Hepatocyte (in vitro differentiated cells): Measurements from ENCODE around the gene FGF9. TPM values are rescaled to one million over a fixed set of nuclear protein-coding genes. Genes with fewer than 3 reads are reported as not detected.

Experiments used
- DNase-seq: peaks from one replicate; pipeline ENCODE4 v3.0.0-alpha.2; 2016; ENCODE audit warnings: low spot score
- H2AFZ ChIP-seq: fragments of 200-600 bp; sonication (generic); 2 replicates; pipeline ENCODE4 v1.6.0; 2016; ENCODE audit warnings: antibody characterized with exemption, mild to moderate bottlenecking
- H3K27ac ChIP-seq: fragments of 200-600 bp; sonication (generic); 2 replicates; pipeline ENCODE4 v1.5.1; 2016; ENCODE audit warnings: mild to moderate bottlenecking
- H3K27me3 ChIP-seq: fragments of 200-600 bp; sonication (generic); 2 replicates; pipeline ENCODE4 v1.6.1; 2016
- H3K36me3 ChIP-seq: fragments of 200-600 bp; sonication (generic); replicated peaks from 2 replicates; pipeline ENCODE4 v1.5.1; 2016; ENCODE audit warnings: low read depth; ENCODE audit not compliant: insufficient read depth
- H3K4me1 ChIP-seq: fragments of 200-600 bp; sonication (generic); 2 replicates; pipeline ENCODE4 v1.5.1; 2016; ENCODE audit warnings: mild to moderate bottlenecking, moderate library complexity; ENCODE audit not compliant: insufficient read depth
- H3K4me2 ChIP-seq: fragments of 200-600 bp; sonication (generic); 2 replicates; pipeline ENCODE4 v1.6.0; 2016
- H3K4me3 ChIP-seq: fragments of 200-600 bp; sonication (generic); 2 replicates; pipeline ENCODE4 v1.5.1; 2016; ENCODE audit warnings: mild to moderate bottlenecking
- H3K79me2 ChIP-seq: fragments of 200-600 bp; sonication (generic); 2 replicates; pipeline ENCODE4 v1.6.0; 2017; ENCODE audit warnings: mild to moderate bottlenecking
- H3K9me2 ChIP-seq: fragments of 200-600 bp; sonication (generic); replicated peaks from 2 replicates; pipeline ENCODE4 v1.6.0; 2017; ENCODE audit warnings: mild to moderate bottlenecking; ENCODE audit not compliant: insufficient read depth
- H3K9me3 ChIP-seq: fragments of 200-600 bp; sonication (generic); 2 replicates; pipeline ENCODE4 v1.5.1; 2016; ENCODE audit warnings: low read depth, mild to moderate bottlenecking
- H4K20me1 ChIP-seq: fragments of 200-600 bp; sonication (generic); 2 replicates; pipeline ENCODE4 v1.6.0; 2016; ENCODE audit warnings: mild to moderate bottlenecking; ENCODE audit not compliant: insufficient read depth, poor library complexity, severe bottlenecking
- EZH2 ChIP-seq: fragments of 200-600 bp; sonication (generic); IDR thresholded peaks from 2 replicates; pipeline ENCODE4 v1.6.1; 2016; ENCODE audit warnings: antibody characterized with exemption, mild to moderate bottlenecking, borderline replicate concordance
- EZH2phosphoT487 ChIP-seq: fragments of 200-600 bp; sonication (generic); IDR thresholded peaks from one replicate; pipeline ENCODE4 v1.6.1; 2018; ENCODE audit warnings: antibody characterized with exemption, mild to moderate bottlenecking, low read depth, moderate library complexity; ENCODE audit not compliant: unreplicated experiment, severe bottlenecking
- WGBS: methylation state at CpG from one replicate; pipeline ENCODE4 v1.1.6; 2016; ENCODE audit warnings: low lambda C conversion rate; ENCODE audit errors: missing lambda C conversion rate; 5-methylcytosine and 5-hydroxymethylcytosine counted together
- polyA plus RNA-seq: library from polyadenylated mRNA; unstranded; fragments of >200 nt; fragmentation: Nextera tagmentation; extraction: Ambion mirVana; gene quantifications from 2 replicates; pipeline ENCODE4 v1.2.1, GENCODE V29; 2016
- total RNA-seq: library from RNA; depleted of rRNA; stranded (reverse); fragments of >200 nt; gene quantifications from 2 replicates; pipeline ENCODE4 v1.2.3, GENCODE V29; 2014
- TF ChIP-seq, protein P1 (sequence below): fragments of 200-600 bp; sonication (generic); IDR thresholded peaks from 2 replicates; pipeline ENCODE4 v1.5.1; 2016; ENCODE audit warnings: antibody characterized with exemption, mild to moderate bottlenecking; ENCODE audit not compliant: poor library complexity

FGF9 gene
- total and polyA plus RNA-seq, 2 experiments from 2014 or later = 1.6 to 2.0 TPM

DNA sequence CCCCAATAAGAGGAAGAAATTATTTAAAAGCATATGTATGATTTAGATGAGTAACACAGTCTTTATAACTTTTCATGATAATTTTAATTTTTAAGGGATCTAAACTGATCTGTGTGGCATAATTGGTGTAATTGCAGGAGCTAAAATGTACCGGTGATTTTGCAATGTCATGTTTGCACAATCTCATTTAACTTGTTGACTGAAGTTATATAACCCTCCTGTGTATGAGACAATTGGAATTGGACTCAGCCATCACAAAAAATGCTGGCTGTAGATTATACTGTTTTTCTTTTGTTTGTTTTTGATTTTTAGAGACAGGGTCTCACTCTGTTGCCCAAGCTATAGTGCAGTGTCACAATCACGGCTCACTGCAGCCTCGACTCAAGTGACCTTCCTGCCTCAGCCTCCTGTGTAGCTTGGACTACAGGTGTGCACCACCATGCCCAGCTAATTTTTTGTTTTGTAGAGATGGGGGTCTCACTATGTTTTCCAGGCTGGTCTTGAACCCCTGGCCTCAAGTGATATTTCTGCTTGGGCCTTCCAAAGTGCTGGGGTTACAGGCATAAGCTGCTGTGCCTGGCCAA is 26.1 kb downstream of the FGF9 start:
- no peak for DNase-seq
- 66% methylated on average over 3 of the region's 3 CpGs for WGBS
- Histone ChIP-seq H3K4me1 (no peaks in the 10 kb centered on the region), H3K4me2 (no peak overlapping the region), H3K79me2 (no peaks in the 10 kb centered on the region), H3K27ac (no peak overlapping the region), H3K9me3 (no peaks in the 10 kb centered on the region), H3K36me3 (no peaks in the 10 kb centered on the region), H3K9me2 (no peaks in the 10 kb centered on the region), H3K4me3 (no peak overlapping the region), H4K20me1 (no peaks in the 10 kb centered on the region), H3K27me3 (no peaks in the 10 kb centered on the region), H2AFZ (no peak overlapping the region)
- no peak for TF ChIP-seq EZH2
- TF ChIP-seq, protein P1, sequence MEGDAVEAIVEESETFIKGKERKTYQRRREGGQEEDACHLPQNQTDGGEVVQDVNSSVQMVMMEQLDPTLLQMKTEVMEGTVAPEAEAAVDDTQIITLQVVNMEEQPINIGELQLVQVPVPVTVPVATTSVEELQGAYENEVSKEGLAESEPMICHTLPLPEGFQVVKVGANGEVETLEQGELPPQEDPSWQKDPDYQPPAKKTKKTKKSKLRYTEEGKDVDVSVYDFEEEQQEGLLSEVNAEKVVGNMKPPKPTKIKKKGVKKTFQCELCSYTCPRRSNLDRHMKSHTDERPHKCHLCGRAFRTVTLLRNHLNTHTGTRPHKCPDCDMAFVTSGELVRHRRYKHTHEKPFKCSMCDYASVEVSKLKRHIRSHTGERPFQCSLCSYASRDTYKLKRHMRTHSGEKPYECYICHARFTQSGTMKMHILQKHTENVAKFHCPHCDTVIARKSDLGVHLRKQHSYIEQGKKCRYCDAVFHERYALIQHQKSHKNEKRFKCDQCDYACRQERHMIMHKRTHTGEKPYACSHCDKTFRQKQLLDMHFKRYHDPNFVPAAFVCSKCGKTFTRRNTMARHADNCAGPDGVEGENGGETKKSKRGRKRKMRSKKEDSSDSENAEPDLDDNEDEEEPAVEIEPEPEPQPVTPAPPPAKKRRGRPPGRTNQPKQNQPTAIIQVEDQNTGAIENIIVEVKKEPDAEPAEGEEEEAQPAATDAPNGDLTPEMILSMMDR = no peak
- TF ChIP-seq EZH2phosphoT487 = no peak

DNA sequence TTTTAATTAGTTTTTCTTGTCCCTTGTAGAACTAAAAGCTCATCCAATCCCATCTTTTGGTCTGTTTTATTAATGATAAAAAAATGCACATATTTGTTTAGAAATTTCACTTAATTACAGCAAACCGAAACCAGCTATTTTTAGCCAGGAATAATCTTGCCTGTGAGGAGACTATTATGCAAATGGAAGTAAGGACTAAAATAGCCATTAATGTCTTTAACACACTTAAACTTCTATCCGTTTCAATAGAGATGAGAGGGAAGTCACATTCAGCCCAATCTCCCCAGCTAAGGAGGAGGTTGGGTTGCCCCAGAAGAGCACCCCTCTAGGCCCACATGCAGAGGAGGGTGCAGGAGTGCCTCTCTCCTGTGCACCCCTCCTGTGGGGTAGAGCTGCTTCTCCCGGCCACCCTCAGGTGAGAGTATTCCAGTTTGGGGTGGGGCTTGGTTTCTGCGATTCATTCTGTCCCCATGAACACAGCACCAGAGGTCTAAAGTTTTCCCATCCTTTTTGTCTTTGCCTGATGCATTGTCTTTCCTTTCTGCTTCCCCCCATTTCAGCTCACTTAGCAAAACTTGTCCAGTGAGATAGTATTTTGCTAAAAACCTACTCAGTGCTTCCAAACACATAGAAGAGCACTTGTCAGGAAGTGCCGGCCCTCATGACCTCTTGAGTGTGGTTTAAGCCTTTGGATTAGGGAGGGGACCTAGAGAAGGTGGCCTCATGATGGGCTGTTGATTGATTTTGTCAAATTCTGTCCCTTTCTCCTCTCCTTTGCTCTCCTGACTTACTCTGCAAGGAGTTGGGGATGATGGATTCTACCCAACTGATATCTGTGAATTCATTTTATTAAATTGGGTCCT is 28.2 kb downstream of the FGF9 start:
- no peak overlapping the region for H3K4me2 ChIP-seq
- H3K9me2 ChIP-seq = no peaks in the 10 kb centered on the region
- no peaks in the 10 kb centered on the region for H3K27me3 ChIP-seq
- no peak overlapping the region for H2AFZ ChIP-seq
- no peak overlapping the region for H3K27ac ChIP-seq
- TF ChIP-seq, protein P1 = no peak
- TF ChIP-seq EZH2 = no peak
- TF ChIP-seq EZH2phosphoT487 = no peak
- no peak overlapping the region for H3K4me3 ChIP-seq
- H3K79me2 ChIP-seq = no peaks in the 10 kb centered on the region
- H3K36me3 ChIP-seq = no peaks in the 10 kb centered on the region
- H3K4me1 ChIP-seq = no peaks in the 10 kb centered on the region
- no peak for DNase-seq
- no peaks in the 10 kb centered on the region for H4K20me1 ChIP-seq
- 77% methylated on average over 5 of the region's 5 CpGs for WGBS
- no peaks in the 10 kb centered on the region for H3K9me3 ChIP-seq

DNA sequence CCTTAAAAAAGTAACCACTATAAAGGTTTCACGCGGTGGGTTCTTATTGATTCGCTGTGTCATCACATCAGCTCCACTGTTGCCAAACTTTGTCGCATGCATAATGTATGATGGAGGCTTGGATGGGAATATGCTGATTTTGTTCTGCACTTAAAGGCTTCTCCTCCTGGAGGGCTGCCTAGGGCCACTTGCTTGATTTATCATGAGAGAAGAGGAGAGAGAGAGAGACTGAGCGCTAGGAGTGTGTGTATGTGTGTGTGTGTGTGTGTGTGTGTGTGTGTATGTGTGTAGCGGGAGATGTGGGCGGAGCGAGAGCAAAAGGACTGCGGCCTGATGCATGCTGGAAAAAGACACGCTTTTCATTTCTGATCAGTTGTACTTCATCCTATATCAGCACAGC is 30.6 kb downstream of the FGF9 start:
- WGBS = 98% methylated on average over 7 of the region's 10 CpGs
- Histone ChIP-seq H4K20me1 (no peaks in the 10 kb centered on the region), H3K9me3 (no peaks in the 10 kb centered on the region), H3K4me1 (no peaks in the 10 kb centered on the region), H2AFZ (no peak overlapping the region), H3K36me3 (no peaks in the 10 kb centered on the region), H3K9me2 (no peaks in the 10 kb centered on the region), H3K4me3 (no peak overlapping the region), H3K27ac (no peak overlapping the region), H3K27me3 (no peaks in the 10 kb centered on the region), H3K4me2 (no peak overlapping the region), H3K79me2 (no peaks in the 10 kb centered on the region)
- TF ChIP-seq, protein P1 = no peak
- TF ChIP-seq EZH2phosphoT487 (no peak), EZH2 (no peak)
- no peak for DNase-seq
